ENCODE measurements around the gene AHCYL2. TPM values are rescaled to one million over a fixed set of nuclear protein-coding genes. Genes with fewer than 3 reads are reported as not detected.

The AHCYL2 gene
- total RNA-seq, 1 experiment from 2014 or later = 20.2 TPM

- in situ Hi-C loops (cut with HindIII; ENCODE audit: low pct_unique_long_range_greater_than_20kb, low sequenced_read_pairs) (no loop called here), intact Hi-C loops (cut with micrococcal nuclease; ENCODE audit: unreplicated experiment) (no loop called here)
- Histone ChIP-seq H3K36me3 (ENCODE audit: control insufficient read depth, insufficient read depth, low read length) (no peaks in the 10 kb centered on the region), H3K27ac (ENCODE audit: low read length) (no peak overlapping the region), H3K4me3 (ENCODE audit: low read depth in 2 of 2, low read length in 2 of 2) (no peak overlapping the region), H3K4me1 (ENCODE audit: control insufficient read depth, insufficient read depth, low read length) (no peaks in the 10 kb centered on the region), H3K9me3 (ENCODE audit: control insufficient read depth, insufficient read depth, low read depth, low read length) (no peaks in the 10 kb centered on the region), H3K27me3 (ENCODE audit: control insufficient read depth, insufficient read depth, low read length) (no peaks in the 10 kb centered on the region)
- no peak for ATAC-seq
- ChIA-PET CTCF (no interaction called here), POLR2A (no interaction called here)
- TF ChIP-seq SIN3A (IDR thresholded peaks at IDR 0.05; ENCODE audit: borderline replicate concordance, insufficient read depth, low read depth, low read length) (no peak), REST (IDR thresholded peaks at IDR 0.05; ENCODE audit: insufficient read depth in 1 of 2, low read depth in 2 of 2, low read length in 1 of 2) (no peak), POLR2AphosphoS5 (IDR thresholded peaks at IDR 0.05; ENCODE audit: low read depth, low read length) (no peak), TCF7L2 (IDR thresholded peaks at IDR 0.05; ENCODE audit: low read depth, low read length) (no peak)
- TF ChIP-seq, protein P1, sequence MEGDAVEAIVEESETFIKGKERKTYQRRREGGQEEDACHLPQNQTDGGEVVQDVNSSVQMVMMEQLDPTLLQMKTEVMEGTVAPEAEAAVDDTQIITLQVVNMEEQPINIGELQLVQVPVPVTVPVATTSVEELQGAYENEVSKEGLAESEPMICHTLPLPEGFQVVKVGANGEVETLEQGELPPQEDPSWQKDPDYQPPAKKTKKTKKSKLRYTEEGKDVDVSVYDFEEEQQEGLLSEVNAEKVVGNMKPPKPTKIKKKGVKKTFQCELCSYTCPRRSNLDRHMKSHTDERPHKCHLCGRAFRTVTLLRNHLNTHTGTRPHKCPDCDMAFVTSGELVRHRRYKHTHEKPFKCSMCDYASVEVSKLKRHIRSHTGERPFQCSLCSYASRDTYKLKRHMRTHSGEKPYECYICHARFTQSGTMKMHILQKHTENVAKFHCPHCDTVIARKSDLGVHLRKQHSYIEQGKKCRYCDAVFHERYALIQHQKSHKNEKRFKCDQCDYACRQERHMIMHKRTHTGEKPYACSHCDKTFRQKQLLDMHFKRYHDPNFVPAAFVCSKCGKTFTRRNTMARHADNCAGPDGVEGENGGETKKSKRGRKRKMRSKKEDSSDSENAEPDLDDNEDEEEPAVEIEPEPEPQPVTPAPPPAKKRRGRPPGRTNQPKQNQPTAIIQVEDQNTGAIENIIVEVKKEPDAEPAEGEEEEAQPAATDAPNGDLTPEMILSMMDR (IDR thresholded peaks at IDR 0.05) = no peak
- no TSS peak for BruUV-seq (replicated peaks)
- no peak for DNase-seq (ENCODE audit: low read depth, low spot score)
Observed at GRCh38 chr7:129244220-129244619, 19.4 kb downstream of the AHCYL2 start.

- DNase-seq (ENCODE audit: low read depth, low spot score) (no peak), ATAC-seq (no peak)
- H3K9me3 ChIP-seq (ENCODE audit: control insufficient read depth, insufficient read depth, low read depth, low read length) = no peaks in the 10 kb centered on the region
- intact Hi-C loops (cut with micrococcal nuclease; ENCODE audit: unreplicated experiment) = no loop called here
- H3K4me3 ChIP-seq (ENCODE audit: low read depth in 2 of 2, low read length in 2 of 2) = no peak overlapping the region
- no peaks in the 10 kb centered on the region for H3K4me1 ChIP-seq (ENCODE audit: control insufficient read depth, insufficient read depth, low read length)
- no peak overlapping the region for H3K27ac ChIP-seq (ENCODE audit: low read length)
- in situ Hi-C loops (cut with HindIII; ENCODE audit: low pct_unique_long_range_greater_than_20kb, low sequenced_read_pairs) = no loop called here
- TF ChIP-seq TCF7L2 (IDR thresholded peaks at IDR 0.05; ENCODE audit: low read depth, low read length) (no peak), SIN3A (IDR thresholded peaks at IDR 0.05; ENCODE audit: borderline replicate concordance, insufficient read depth, low read depth, low read length) (no peak), POLR2AphosphoS5 (IDR thresholded peaks at IDR 0.05; ENCODE audit: low read depth, low read length) (no peak), REST (IDR thresholded peaks at IDR 0.05; ENCODE audit: insufficient read depth in 1 of 2, low read depth in 2 of 2, low read length in 1 of 2) (no peak)
- TF ChIP-seq, protein P1 (IDR thresholded peaks at IDR 0.05) = no peak
- POLR2A ChIA-PET = no interaction called here
- CTCF ChIA-PET = no interaction called here
- H3K27me3 ChIP-seq (ENCODE audit: control insufficient read depth, insufficient read depth, low read length) = no peaks in the 10 kb centered on the region
- no TSS peak for BruUV-seq (replicated peaks)
- H3K36me3 ChIP-seq (ENCODE audit: control insufficient read depth, insufficient read depth, low read length) = no peaks in the 10 kb centered on the region
Observed at GRCh38 chr7:129245533-129245932, 20.7 kb downstream of the AHCYL2 start.
